AG09309 (cell line): ENCODE measurements around the gene TM4SF5.

Experiments
- DNase-seq: peaks from one replicate; pipeline ENCODE4 v3.0.0-alpha.2; 2010; ENCODE audit warnings: low read depth
- H3K4me3 ChIP-seq: 2 replicates; pipeline ENCODE4 v1.5.1; 2011; ENCODE audit warnings: mild to moderate bottlenecking, low read depth, low read length, moderate library complexity; ENCODE audit not compliant: control insufficient read depth
- TF ChIP-seq, protein P1 (sequence below): IDR thresholded peaks from 2 replicates; pipeline ENCODE4 v1.5.1; 2011; ENCODE audit warnings: mild to moderate bottlenecking, low read depth, low read length, inconsistent platforms; ENCODE audit not compliant: insufficient read depth, control insufficient read depth; ENCODE audit errors: missing control alignments

TM4SF5 gene

DNA sequence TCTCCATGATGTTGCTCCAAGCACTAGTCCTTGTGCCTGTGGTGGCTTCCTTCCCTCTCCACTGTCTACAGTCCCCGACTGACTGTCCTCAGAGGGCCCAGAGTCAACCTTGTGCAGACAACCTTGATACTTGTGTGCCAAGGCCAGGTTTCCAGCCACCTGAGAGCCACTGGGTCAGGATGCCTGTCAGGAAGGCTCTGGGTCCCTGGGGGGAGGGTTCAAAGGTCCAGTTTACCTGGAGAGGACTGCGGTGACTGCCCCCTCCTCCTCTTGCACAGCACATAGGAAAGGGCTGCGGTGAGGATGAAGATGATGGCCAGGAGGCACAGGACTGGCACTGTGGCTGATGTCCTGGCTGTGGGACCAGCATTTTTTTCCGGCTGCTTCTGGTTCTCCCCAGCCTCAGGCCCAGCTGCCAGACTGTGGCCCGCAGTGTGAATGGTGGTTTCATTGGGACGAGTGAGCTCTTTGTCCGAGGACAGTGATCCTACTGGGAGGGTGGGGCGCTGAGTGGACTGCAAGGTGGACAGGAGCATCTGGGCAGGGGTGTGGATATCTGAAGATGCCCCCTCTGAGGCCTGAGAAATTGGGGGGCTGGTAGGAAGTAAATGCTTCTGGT lies 36.7 kb upstream of the TM4SF5 start:
- TF ChIP-seq, protein P1, sequence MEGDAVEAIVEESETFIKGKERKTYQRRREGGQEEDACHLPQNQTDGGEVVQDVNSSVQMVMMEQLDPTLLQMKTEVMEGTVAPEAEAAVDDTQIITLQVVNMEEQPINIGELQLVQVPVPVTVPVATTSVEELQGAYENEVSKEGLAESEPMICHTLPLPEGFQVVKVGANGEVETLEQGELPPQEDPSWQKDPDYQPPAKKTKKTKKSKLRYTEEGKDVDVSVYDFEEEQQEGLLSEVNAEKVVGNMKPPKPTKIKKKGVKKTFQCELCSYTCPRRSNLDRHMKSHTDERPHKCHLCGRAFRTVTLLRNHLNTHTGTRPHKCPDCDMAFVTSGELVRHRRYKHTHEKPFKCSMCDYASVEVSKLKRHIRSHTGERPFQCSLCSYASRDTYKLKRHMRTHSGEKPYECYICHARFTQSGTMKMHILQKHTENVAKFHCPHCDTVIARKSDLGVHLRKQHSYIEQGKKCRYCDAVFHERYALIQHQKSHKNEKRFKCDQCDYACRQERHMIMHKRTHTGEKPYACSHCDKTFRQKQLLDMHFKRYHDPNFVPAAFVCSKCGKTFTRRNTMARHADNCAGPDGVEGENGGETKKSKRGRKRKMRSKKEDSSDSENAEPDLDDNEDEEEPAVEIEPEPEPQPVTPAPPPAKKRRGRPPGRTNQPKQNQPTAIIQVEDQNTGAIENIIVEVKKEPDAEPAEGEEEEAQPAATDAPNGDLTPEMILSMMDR = no peak
- no peak overlapping the region for H3K4me3 ChIP-seq
- no peak for DNase-seq

DNA sequence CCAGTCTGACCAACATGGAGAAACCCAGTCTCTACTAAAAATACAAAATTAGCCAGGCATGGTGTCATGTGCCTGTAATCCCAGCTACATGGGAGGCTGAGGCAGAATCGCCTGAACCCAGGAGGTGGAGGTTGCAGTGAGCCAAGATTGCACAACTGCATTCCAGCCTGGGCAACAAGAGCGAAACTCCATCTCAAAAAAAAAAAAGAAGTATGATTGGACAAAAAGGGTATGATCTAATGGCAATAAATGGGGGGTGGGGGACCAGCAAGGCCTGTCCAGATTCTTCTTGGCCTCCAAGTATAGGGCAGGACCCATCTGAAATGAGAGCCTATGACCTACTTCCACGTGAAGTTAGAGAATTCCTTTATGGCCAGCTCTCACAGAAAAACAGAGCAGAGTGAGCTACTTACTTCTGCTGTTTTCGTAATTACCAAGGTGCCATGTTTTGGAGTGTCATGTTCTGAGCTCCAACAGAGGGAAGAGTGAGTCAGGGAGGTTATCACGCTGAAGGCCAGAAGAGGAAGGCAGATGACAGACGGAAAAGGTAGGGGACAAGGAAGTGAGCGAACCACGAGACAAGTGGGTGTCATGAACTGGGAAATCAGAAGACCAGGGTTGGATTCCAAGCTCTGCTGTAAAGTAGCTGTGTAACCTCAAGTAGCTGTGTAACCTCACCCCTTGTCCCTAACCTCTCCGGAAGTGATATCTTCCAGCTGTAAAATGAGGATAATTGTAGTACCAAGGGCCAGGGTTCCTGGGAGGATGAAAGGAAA lies 35.6 kb upstream of the TM4SF5 start:
- TF ChIP-seq, protein P1 = no peak
- DNase-seq = no peak
- no peak overlapping the region for H3K4me3 ChIP-seq

DNA sequence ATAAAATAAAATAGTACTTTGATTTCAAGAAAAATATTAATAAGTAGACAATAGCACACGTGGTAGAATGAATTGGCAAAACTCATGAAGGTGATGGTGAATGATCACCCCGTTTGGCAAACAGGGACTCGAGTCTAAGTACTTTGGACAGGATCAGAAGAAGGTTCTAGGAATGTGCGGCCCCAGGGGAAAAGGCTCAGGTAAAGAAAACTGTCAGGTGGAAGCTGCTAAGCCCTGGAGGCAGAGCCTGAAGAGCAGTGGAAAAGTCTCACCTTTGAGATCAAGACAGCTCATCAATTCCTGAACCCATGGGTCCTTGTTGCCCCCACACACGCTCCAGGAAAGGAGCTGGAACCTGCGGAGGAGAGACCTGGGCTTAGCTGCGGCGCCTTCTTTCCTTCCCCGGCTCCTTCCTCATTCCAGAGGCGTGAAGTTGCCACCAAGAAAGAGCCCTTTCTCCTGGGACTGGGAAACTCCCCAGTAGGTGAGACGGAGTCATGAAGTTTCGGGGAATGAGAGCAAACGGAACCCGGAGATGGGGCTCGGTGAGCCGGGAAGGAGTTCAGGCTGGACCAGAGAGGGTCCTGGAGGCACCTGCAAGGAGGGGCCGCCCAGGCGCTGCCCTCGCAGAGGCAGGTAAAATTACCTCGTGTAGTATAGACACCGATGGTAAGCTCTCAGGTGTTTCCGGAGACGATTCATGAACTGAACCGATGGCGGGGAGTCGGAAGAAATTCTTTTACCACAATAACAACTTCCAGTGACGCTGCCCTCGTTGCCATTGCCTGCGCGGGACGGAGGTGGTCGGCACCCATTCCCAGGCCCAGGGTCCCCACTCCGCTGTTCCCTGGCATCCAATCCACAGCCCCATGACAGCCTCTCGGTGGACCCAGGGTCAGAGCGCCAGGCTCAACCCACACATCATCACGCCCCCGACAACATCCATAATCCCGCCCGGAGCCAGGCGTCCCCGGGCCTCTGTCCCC lies 33.3 kb upstream of the TM4SF5 start:
- no peak for DNase-seq
- TF ChIP-seq, protein P1 = no peak
- H3K4me3 ChIP-seq = peak overlapping the region; percentile 72

DNA sequence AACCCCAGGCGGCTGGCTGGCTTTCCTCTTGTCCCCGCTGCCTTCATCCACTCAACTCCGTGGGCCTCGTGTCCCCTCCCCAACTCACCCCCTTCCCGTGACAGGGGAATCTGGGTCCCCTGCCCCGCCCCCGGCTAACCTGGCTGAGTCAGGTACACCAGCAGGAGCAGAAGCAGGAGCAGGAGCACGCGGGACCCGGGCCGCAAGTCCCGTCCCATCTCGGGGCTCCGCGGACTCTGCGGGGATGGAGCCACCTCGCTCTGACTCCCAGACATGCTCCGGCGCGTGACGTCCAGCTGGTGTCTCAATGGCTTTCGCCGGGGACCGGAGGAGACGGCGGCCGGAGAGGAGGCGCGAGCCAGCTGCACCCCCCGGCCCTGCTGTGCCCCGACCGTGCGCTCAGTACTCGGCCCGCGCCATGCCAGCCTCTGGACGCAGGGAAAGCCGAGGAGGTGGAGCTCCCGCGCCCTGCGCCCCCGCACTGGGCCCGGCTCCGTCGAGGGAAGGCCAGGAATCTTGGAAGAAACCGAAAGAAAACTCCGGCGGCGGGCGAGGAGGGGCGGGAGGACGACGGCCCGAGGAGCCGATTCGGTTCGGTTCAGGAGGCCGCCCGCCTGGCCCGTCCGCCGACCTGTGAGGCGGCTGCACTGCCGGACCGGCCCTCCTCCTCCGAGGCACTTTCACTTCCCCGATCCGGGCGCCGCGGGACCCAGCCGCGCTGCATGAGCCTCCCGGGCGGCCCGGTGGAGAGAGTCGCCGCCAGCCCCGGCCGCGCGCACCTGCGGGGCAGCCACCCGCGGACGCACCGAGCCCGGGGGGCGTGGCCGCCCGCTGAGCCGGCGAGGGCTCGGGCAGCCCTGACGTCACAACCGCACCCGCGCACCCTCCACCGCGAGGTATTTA lies 32.3 kb upstream of the TM4SF5 start, which contains the start of the genes CXCL16 and ZMYND15:
TSS of gene CXCL16 (minus strand) at position 807 of the 903 bp plus-strand sequence. CDS start at position 218, 589 bp downstream.
TSS of gene ZMYND15 (plus strand) at position 712 of the 903 bp plus-strand sequence. CDS start 716 bp downstream, outside the sequence.
- TF ChIP-seq, protein P1 = no peak
- H3K4me3 ChIP-seq = peak within 1 kb of the TSS; percentile 72
- no peak for DNase-seq

DNA sequence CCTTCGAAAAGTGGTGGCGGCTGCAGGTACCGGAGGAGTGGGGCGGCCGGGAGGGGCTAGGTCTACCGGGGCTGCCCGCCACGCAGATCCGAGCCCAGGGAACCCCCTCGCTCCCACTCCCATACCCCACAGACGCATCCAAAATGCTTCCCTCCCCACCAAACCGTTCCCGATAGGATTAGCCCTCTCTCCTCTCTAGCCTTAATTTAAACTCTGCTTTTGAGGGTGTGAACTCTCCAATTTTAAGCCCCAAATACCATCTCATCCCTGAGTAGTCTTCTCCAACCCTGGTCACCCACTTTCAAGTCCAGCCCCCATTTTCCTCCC lies 31.7 kb upstream of the TM4SF5 start:
- DNase-seq = no peak
- peak overlapping the region; percentile 72 for H3K4me3 ChIP-seq
- TF ChIP-seq, protein P1 = no peak

DNA sequence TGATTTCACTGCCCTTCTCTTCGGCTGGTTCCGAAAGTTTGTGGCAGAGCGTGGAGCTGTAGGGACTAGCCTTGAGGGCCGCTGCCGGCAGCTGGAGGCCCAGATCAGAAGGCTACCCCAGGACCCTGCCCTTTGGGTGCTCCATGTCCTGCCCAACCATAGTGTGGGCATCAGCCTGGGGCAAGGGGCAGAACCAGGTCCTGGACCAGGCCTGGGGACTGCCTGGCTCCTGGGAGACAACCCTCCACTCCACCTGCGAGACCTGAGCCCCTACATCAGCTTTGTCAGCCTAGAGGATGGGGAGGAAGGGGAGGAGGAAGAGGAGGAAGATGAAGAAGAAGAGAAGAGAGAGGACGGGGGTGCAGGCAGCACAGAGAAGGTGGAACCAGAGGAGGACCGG lies 31.1 kb upstream of the TM4SF5 start:
- no peak for DNase-seq
- TF ChIP-seq, protein P1 = no peak
- H3K4me3 ChIP-seq = no peak overlapping the region
